Measurements from ENCODE around the gene KCNJ12.
"Not testable (repeated sequence)": the region's sequence is repeated elsewhere in the genome, so short reads cannot be mapped to it uniquely, and the experiment has no call there.

The KCNJ12 gene

GRCh38 chr17:21453144-21453898, 77.2 kb downstream of the KCNJ12 start:
- DNase-seq = no peak

- not testable (repeated sequence) for DNase-seq
These were observed 77.8 kb downstream of the KCNJ12 start for GRCh38 chr17:21454006-21454405.

- DNase-seq = no peak
These were observed 78.3 kb downstream of the KCNJ12 start for GRCh38 chr17:21454441-21454840.

GRCh38 chr17:21455761-21456160, 79.6 kb downstream of the KCNJ12 start:
- no peak for DNase-seq

GRCh38 chr17:21456449-21456848, 80.3 kb downstream of the KCNJ12 start:
- not testable (repeated sequence) for DNase-seq

GRCh38 chr17:21457051-21458026, 81.2 kb downstream of the KCNJ12 start:
- peak; percentile 91 for DNase-seq

GRCh38 chr17:21458054-21458453, 81.9 kb downstream of the KCNJ12 start:
- DNase-seq = no peak

- no peak for DNase-seq
These were observed 83.4 kb downstream of the KCNJ12 start for GRCh38 chr17:21459536-21459935.

- no peak for DNase-seq
These were observed 84.2 kb downstream of the KCNJ12 start for GRCh38 chr17:21460358-21460757.

- DNase-seq = no peak
These were observed 86.1 kb downstream of the KCNJ12 start for GRCh38 chr17:21462237-21462636.

GRCh38 chr17:21463204-21463661, 87.1 kb downstream of the KCNJ12 start:
- peak; percentile 4 for DNase-seq

- no peak for DNase-seq
These were observed 87.7 kb downstream of the KCNJ12 start for GRCh38 chr17:21463779-21464407.

- no peak for DNase-seq
These were observed 88.5 kb downstream of the KCNJ12 start for GRCh38 chr17:21464611-21465021.

GRCh38 chr17:21466550-21466949, 90.4 kb downstream of the KCNJ12 start:
- no peak for DNase-seq

- no peak for DNase-seq
These were observed 91.0 kb downstream of the KCNJ12 start for GRCh38 chr17:21467196-21467595.

GRCh38 chr17:21467739-21468490, 91.8 kb downstream of the KCNJ12 start:
- DNase-seq = no peak
